SK-N-SH (cell line): ENCODE results near the gene BARX1.
A peak's percentile ranks its signal among the peaks of the same experiment; 100 is the strongest.

Source experiments
- GATA2 ChIP-seq: sonication (generic); formaldehyde crosslinking; IDR thresholded peaks from 2 replicates; pipeline ENCODE4 v1.5.0; 2020; ENCODE audit warnings: mild to moderate bottlenecking, missing genetic modification reagents
- RAD21 ChIP-seq: IDR thresholded peaks from 2 replicates; pipeline ENCODE4 v1.6.1; 2012; ENCODE audit warnings: mild to moderate bottlenecking, low read length
- SMC3 ChIP-seq: IDR thresholded peaks from 2 replicates; pipeline ENCODE4 v1.6.1; 2012; ENCODE audit warnings: low read depth, low read length, improper control_type of control experiment
- TF ChIP-seq, protein P1 (sequence below): fragments of 200-600 bp; sonication (generic); IDR thresholded peaks from 2 replicates; pipeline ENCODE4 v1.6.1; 2017; ENCODE audit warnings: antibody characterized with exemption, mild to moderate bottlenecking, moderate library complexity

DNA sequence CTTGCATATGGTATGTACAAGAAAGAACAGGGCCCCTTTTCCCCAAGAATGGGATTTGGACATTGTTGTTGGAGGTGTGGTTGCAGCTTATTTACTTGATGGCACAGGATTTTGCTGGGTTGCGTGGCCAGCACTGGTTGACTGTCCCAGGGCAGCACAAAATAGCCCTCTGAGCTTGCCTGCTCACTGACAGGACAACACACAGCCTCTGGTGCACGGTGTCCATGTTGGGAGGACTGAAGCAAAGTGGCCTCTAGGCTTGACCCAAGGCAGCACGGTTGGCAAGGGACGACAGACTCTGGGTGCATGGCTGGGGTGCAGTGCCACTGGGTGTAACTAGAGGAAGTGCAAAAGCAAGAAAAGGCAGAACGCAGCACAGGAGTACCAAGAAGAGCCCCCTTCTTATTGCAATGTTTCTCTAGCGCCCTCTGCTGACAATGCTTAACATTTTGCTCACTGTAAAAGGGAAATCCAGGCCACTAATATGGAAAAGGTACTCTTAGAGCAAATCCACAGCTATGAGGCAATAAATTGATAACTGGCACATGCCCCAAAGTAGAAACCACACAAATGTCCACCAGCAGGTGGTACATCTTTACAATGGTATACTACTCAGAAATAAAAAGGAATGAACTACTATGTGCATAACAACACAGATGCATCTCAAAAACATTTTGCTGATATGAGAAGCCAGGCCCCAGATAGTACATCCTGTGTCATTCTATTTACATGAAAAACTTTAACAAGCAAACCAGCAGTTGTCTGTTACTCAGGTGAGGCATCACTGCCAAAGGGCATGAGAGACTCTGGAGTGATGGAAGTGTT is 47.4 kb upstream of the BARX1 start:
- TF ChIP-seq, protein P1, sequence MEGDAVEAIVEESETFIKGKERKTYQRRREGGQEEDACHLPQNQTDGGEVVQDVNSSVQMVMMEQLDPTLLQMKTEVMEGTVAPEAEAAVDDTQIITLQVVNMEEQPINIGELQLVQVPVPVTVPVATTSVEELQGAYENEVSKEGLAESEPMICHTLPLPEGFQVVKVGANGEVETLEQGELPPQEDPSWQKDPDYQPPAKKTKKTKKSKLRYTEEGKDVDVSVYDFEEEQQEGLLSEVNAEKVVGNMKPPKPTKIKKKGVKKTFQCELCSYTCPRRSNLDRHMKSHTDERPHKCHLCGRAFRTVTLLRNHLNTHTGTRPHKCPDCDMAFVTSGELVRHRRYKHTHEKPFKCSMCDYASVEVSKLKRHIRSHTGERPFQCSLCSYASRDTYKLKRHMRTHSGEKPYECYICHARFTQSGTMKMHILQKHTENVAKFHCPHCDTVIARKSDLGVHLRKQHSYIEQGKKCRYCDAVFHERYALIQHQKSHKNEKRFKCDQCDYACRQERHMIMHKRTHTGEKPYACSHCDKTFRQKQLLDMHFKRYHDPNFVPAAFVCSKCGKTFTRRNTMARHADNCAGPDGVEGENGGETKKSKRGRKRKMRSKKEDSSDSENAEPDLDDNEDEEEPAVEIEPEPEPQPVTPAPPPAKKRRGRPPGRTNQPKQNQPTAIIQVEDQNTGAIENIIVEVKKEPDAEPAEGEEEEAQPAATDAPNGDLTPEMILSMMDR = peak; percentile 69
- TF ChIP-seq RAD21 = peak; percentile 61
- peak; percentile 35; the same call in 1 of the 2 replicates for TF ChIP-seq SMC3
- no peak for TF ChIP-seq GATA2 (CRISPR knock-in tag)
